OCI-LY3 (cell line): ENCODE data around the gene IMPACT.
A peak's percentile ranks its signal among the peaks of the same experiment; 100 is the strongest.

Source experiments
- H2AFZ ChIP-seq: fragments of 200-600, 300-600 bp; shearing (Covaris generic); 2 replicates; pipeline ENCODE4 v1.6.0; 2014; ENCODE audit warnings: antibody characterized with exemption, low read depth, low read length
- H3K27ac ChIP-seq: fragments of 200-600, 300-600 bp; sonication (generic); 2 replicates; pipeline ENCODE4 v1.5.1; 2014; ENCODE audit warnings: mild to moderate bottlenecking, low read length, moderate library complexity, mixed read lengths
- H3K27me3 ChIP-seq: fragments of 200-600, 300-600 bp; sonication (generic); 2 replicates; pipeline ENCODE4 v1.6.1; 2014; ENCODE audit warnings: low read depth, low read length, mixed read lengths
- H3K36me3 ChIP-seq: fragments of 200-600, 300-600 bp; sonication (generic); replicated peaks from 2 replicates; pipeline ENCODE3; 2014; ENCODE audit warnings: low read depth, low read length, mixed read lengths
- H3K4me1 ChIP-seq: fragments of 300-600, 200-600 bp; sonication (generic); 2 replicates; pipeline ENCODE4 v1.6.1; 2014; ENCODE audit warnings: low read length, mixed read lengths
- H3K4me2 ChIP-seq: fragments of 200-600, 300-600 bp; sonication (generic); 2 replicates; pipeline ENCODE4 v1.6.1; 2014; ENCODE audit warnings: low read length, mixed read lengths
- H3K4me3 ChIP-seq: fragments of 300-600, 200-600 bp; sonication (generic); 2 replicates; pipeline ENCODE4 v1.5.1; 2014; ENCODE audit warnings: antibody characterized with exemption, mild to moderate bottlenecking, low read length, moderate library complexity
- H3K79me2 ChIP-seq: fragments of 300-600, 200-600 bp; shearing (Covaris generic); 2 replicates; pipeline ENCODE4 v1.6.1; 2014; ENCODE audit warnings: mild to moderate bottlenecking, low read length, mixed read lengths
- H3K9ac ChIP-seq: fragments of 300-600, 200-600 bp; shearing (Covaris generic); 2 replicates; pipeline ENCODE4 v1.6.0; 2014; ENCODE audit warnings: mild to moderate bottlenecking, low read length, moderate library complexity
- H3K9me3 ChIP-seq: fragments of 200-600, 300-600 bp; shearing (Covaris generic); 2 replicates; pipeline ENCODE4 v1.6.1; 2014; ENCODE audit warnings: low read length, mixed read lengths; ENCODE audit not compliant: insufficient read depth
- H4K20me1 ChIP-seq: fragments of 200-600, 300-600 bp; sonication (generic); 2 replicates; pipeline ENCODE4 v1.6.1; 2016; ENCODE audit warnings: low read length, mixed read lengths; ENCODE audit not compliant: insufficient read depth
- EZH2phosphoT487 ChIP-seq: fragments of 200-600 bp; shearing (Covaris generic); IDR thresholded peaks from 2 replicates; pipeline ENCODE4 v1.6.1; 2018; ENCODE audit warnings: antibody characterized with exemption, mixed run types, low read depth
- TF ChIP-seq, protein P1 (sequence below): fragments of 200-600, 300-600 bp; sonication (generic); IDR thresholded peaks from 2 replicates; pipeline ENCODE4 v1.5.1; 2014; ENCODE audit warnings: antibody characterized with exemption, low read length, low read depth

Gene IMPACT

DNA sequence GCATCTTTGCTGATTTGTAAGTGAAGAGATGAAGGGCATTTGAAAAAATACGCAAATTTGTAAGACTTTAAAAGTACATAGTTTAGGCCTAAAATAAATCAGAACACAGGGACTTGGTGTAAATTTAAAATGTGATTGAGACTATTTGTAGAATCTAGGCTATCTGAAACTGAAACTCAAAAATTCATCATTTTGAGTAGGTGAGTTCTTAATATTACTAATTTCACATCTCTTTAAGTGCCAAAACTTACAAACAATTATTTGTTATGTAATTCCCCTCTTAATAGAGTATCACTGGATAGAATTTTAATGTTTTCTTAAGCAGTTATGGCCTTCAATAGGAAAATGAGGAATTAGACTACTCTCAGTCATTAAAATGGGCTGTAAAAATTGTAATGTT is 20.0 kb downstream of the IMPACT start:
- no peaks in the 10 kb centered on the region for H3K79me2 ChIP-seq
- TF ChIP-seq, protein P1, sequence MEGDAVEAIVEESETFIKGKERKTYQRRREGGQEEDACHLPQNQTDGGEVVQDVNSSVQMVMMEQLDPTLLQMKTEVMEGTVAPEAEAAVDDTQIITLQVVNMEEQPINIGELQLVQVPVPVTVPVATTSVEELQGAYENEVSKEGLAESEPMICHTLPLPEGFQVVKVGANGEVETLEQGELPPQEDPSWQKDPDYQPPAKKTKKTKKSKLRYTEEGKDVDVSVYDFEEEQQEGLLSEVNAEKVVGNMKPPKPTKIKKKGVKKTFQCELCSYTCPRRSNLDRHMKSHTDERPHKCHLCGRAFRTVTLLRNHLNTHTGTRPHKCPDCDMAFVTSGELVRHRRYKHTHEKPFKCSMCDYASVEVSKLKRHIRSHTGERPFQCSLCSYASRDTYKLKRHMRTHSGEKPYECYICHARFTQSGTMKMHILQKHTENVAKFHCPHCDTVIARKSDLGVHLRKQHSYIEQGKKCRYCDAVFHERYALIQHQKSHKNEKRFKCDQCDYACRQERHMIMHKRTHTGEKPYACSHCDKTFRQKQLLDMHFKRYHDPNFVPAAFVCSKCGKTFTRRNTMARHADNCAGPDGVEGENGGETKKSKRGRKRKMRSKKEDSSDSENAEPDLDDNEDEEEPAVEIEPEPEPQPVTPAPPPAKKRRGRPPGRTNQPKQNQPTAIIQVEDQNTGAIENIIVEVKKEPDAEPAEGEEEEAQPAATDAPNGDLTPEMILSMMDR: no peak
- TF ChIP-seq EZH2phosphoT487: no peak
- no peak overlapping the region for H3K9ac ChIP-seq
- no peaks in the 10 kb centered on the region for H3K27me3 ChIP-seq
- H3K27ac ChIP-seq: peak overlapping the region; percentile 61
- peaks cover 50% of the 10 kb centered on the region for H3K36me3 ChIP-seq
- peak overlapping the region; percentile 39; the same call in 1 of the 2 replicates for H3K4me3 ChIP-seq
- peaks cover 3% of the 10 kb centered on the region; the same call in 1 of the 2 replicates for H4K20me1 ChIP-seq
- H3K4me2 ChIP-seq: peak overlapping the region; percentile 70
- no peak overlapping the region for H2AFZ ChIP-seq
- H3K4me1 ChIP-seq: peaks cover 45% of the 10 kb centered on the region
- no peaks in the 10 kb centered on the region for H3K9me3 ChIP-seq

DNA sequence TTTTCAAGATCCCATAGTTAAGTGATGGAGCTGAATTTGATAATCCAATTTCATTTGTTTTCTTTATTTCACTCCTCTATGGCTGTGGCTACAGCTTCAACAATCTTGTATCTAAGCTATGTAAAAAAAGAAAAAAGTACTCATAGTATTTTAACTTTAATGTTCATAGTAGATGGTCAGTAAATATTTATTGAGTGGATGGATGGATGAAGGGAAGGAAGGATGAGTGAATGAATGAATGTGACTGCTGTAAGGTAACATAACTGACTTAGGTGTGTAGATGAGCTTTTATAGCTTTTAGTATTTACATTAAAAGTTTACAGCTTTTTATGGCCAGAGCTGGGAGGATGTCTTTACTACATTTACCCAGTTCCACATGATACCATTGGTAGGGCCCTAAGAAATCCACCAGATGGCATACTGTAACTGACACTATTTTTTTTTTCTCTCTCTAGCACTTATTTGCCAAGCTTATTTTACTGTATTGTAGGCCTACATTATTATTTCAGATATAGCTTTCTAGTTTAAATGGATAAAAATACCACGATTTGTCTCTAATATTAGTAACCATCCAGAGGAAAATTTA is 20.6 kb downstream of the IMPACT start:
- Histone ChIP-seq H3K36me3 (peaks cover 46% of the 10 kb centered on the region), H3K79me2 (no peaks in the 10 kb centered on the region), H3K9me3 (no peaks in the 10 kb centered on the region), H3K4me2 (peak overlapping the region; percentile 70), H3K4me1 (peaks cover 45% of the 10 kb centered on the region), H3K4me3 (peak overlapping the region; percentile 6; the same call in 1 of the 2 replicates), H3K9ac (no peak overlapping the region), H4K20me1 (peaks cover 3% of the 10 kb centered on the region; the same call in 1 of the 2 replicates), H2AFZ (no peak overlapping the region), H3K27ac (peak overlapping the region; percentile 61), H3K27me3 (no peaks in the 10 kb centered on the region)
- TF ChIP-seq EZH2phosphoT487: no peak
- TF ChIP-seq, protein P1: peak; percentile 51

DNA sequence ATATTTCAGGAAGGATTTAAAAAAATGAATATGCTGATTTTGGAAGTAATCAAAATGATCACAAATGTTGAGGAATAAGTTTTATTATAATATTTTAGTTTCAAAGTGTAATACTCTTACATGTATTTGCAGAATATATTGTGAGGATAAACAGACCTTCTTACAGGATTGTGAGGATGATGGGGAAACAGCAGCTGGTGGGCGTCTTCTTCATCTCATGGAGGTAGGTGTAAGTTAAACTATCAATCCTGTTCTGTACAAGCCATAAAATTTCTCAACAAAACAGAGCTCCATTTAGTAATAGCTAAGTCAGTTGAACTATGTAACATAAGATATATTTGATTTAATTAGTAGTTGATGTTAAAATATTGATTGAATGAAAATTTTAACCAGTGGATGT is 21.5 kb downstream of the IMPACT start:
- Histone ChIP-seq H3K27ac (no peak overlapping the region), H3K9ac (no peak overlapping the region), H4K20me1 (peaks cover 3% of the 10 kb centered on the region; the same call in 1 of the 2 replicates), H3K4me3 (no peak overlapping the region), H3K36me3 (peaks cover 46% of the 10 kb centered on the region), H3K9me3 (no peaks in the 10 kb centered on the region), H3K4me2 (no peak overlapping the region), H3K79me2 (no peaks in the 10 kb centered on the region), H3K27me3 (no peaks in the 10 kb centered on the region), H3K4me1 (peaks cover 45% of the 10 kb centered on the region), H2AFZ (no peak overlapping the region)
- TF ChIP-seq, protein P1: no peak
- TF ChIP-seq EZH2phosphoT487: no peak

DNA sequence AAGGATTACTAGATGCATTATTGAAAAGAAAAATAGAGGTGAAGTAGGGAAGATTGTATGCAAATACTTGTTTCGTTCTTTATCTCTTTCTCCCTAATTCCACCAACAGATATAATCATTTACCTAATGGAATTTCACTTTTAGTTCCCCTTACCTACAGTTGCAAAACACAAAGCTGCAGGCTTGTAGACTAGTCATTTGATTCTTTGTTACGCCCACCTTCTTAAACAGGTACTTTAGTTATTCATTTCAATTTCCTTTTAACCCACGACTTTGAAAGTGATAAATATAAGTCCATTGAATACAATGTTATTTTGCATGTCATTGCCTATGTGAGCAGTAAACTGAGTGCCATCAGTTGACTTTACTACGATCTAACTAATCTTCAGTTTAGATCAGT is 30.1 kb downstream of the IMPACT start:
- no peak overlapping the region for H3K4me3 ChIP-seq
- peaks cover 6% of the 10 kb centered on the region for H3K4me1 ChIP-seq
- no peaks in the 10 kb centered on the region for H3K36me3 ChIP-seq
- no peak overlapping the region for H2AFZ ChIP-seq
- H3K9ac ChIP-seq: no peak overlapping the region
- H3K9me3 ChIP-seq: no peaks in the 10 kb centered on the region
- no peaks in the 10 kb centered on the region for H3K79me2 ChIP-seq
- no peak overlapping the region for H3K27ac ChIP-seq
- no peaks in the 10 kb centered on the region for H3K27me3 ChIP-seq
- H3K4me2 ChIP-seq: no peak overlapping the region
- no peaks in the 10 kb centered on the region for H4K20me1 ChIP-seq
- no peak for TF ChIP-seq EZH2phosphoT487
